GM12892 (cell line): ENCODE results near the gene MAP2K5.

Experiments used
- DNase-seq: peaks from one replicate; pipeline ENCODE4 v3.0.0; 2011; ENCODE audit not compliant: insufficient read length
- FAIRE-seq: peaks from 2 replicates; lab custom pipeline; 2011; peaks lifted over from hg19 to GRCh38; lab: Jason Lieb, UNC
- POLR2A ChIP-seq: IDR thresholded peaks from 2 replicates; pipeline ENCODE4 v1.6.1; 2011; ENCODE audit warnings: low read depth, low read length, control low read depth
- POLR2AphosphoS5 ChIP-seq: IDR thresholded peaks from 2 replicates; pipeline ENCODE4 v1.6.1; 2011; ENCODE audit warnings: low read depth, low read length, control low read depth
- TAF1 ChIP-seq: IDR thresholded peaks from 2 replicates; pipeline ENCODE4 v1.6.1; 2011; ENCODE audit warnings: low read depth, mild to moderate bottlenecking, control low read depth, low read length, borderline replicate concordance

The MAP2K5 gene

GRCh38 chr15:67760901-67761300 lies 218.4 kb downstream of the MAP2K5 start:
- no peak for FAIRE-seq
- TF ChIP-seq POLR2A: no peak
- no peak for TF ChIP-seq TAF1
- TF ChIP-seq POLR2AphosphoS5: no peak

GRCh38 chr15:67761343-67761742 lies 218.8 kb downstream of the MAP2K5 start:
- FAIRE-seq: peak; percentile 58
- no peak for DNase-seq
- TF ChIP-seq TAF1 (no peak), POLR2A (no peak), POLR2AphosphoS5 (no peak)

More at GRCh38 chr15:67760901-67761300, 218.4 kb downstream of the MAP2K5 start:
- no peak for DNase-seq

- DNase-seq: peak; percentile 33
- peak; percentile 94 for FAIRE-seq
- TF ChIP-seq POLR2A (no peak), TAF1 (no peak), POLR2AphosphoS5 (no peak)
Measured at GRCh38 chr15:67762610-67763368, 220.3 kb downstream of the MAP2K5 start.

GRCh38 chr15:67765701-67766100 lies 223.2 kb downstream of the MAP2K5 start:
- no peak for FAIRE-seq
- DNase-seq: no peak

GRCh38 chr15:67766968-67767367 lies 224.5 kb downstream of the MAP2K5 start:
- FAIRE-seq (no peak), DNase-seq (no peak)
- TF ChIP-seq POLR2AphosphoS5 (no peak), POLR2A (no peak), TAF1 (no peak)

More at GRCh38 chr15:67765701-67766100, 223.2 kb downstream of the MAP2K5 start:
- TF ChIP-seq POLR2A (no peak), POLR2AphosphoS5 (no peak), TAF1 (no peak)

- no peak for FAIRE-seq
- TF ChIP-seq TAF1: no peak
- TF ChIP-seq POLR2A: no peak
- TF ChIP-seq POLR2AphosphoS5: no peak
- DNase-seq: no peak
Measured at GRCh38 chr15:67768313-67768977, 225.9 kb downstream of the MAP2K5 start.

- DNase-seq (no peak), FAIRE-seq (no peak)
- no peak for TF ChIP-seq TAF1
- no peak for TF ChIP-seq POLR2A
- no peak for TF ChIP-seq POLR2AphosphoS5
Measured at GRCh38 chr15:67769497-67770357, 227.2 kb downstream of the MAP2K5 start.

- FAIRE-seq (no peak), DNase-seq (no peak)
- TF ChIP-seq POLR2A: no peak
- no peak for TF ChIP-seq POLR2AphosphoS5
- no peak for TF ChIP-seq TAF1
Measured at GRCh38 chr15:67770358-67770628, 227.8 kb downstream of the MAP2K5 start.

- DNase-seq (no peak), FAIRE-seq (no peak)
- TF ChIP-seq POLR2A: no peak
- TF ChIP-seq TAF1: no peak
- TF ChIP-seq POLR2AphosphoS5: no peak
Measured at GRCh38 chr15:67771189-67771800, 228.8 kb downstream of the MAP2K5 start.

GRCh38 chr15:67774626-67775025 lies 232.1 kb downstream of the MAP2K5 start:
- no peak for DNase-seq
- TF ChIP-seq POLR2AphosphoS5 (no peak), POLR2A (no peak), TAF1 (no peak)
- no peak for FAIRE-seq

GRCh38 chr15:67775250-67775649 lies 232.7 kb downstream of the MAP2K5 start:
- FAIRE-seq: no peak
- no peak for DNase-seq
- TF ChIP-seq TAF1 (no peak), POLR2A (no peak), POLR2AphosphoS5 (no peak)
